ENCODE results near the gene FBXL17. TPM values are rescaled to one million over a fixed set of nuclear protein-coding genes. Genes with fewer than 3 reads are reported as not detected.

Gene FBXL17
- total and polyA plus RNA-seq, 9 of the 15 experiments (the other 6 are each of a cell fraction or from before 2014, with no cell fraction given): 0.32 to 5.4 (median 1.8) TPM

GRCh38 chr5:107814183-107814827 is 567.6 kb downstream of the FBXL17 start:
- Histone ChIP-seq H3K27me3 (ENCODE audit: control insufficient read depth in 2 of 2, insufficient read depth in 2 of 2, low read length in 2 of 2) (no peaks in the 10 kb centered on the region), H3K27ac (ENCODE audit: extremely low read depth, low read depth, low read length) (no peak overlapping the region), H3K36me3 (ENCODE audit: control insufficient read depth, insufficient read depth, low read length) (no peaks in the 10 kb centered on the region), H4K20me1 (replicated peaks; ENCODE audit: control insufficient read depth, insufficient read depth, low read length) (no peaks in the 10 kb centered on the region), H3K9me1 (ENCODE audit: control insufficient read depth, insufficient read depth, low read length) (no peaks in the 10 kb centered on the region), H3K4me2 (ENCODE audit: insufficient read depth, low read length) (no peak overlapping the region), H3K79me2 (ENCODE audit: control insufficient read depth, insufficient read depth, low read length) (no peaks in the 10 kb centered on the region), H3K4me1 (replicated peaks in 1 of 2; ENCODE audit: control insufficient read depth in 2 of 2, insufficient read depth in 2 of 2, low read length in 2 of 2) (no peaks in the 10 kb centered on the region), H3K9ac (ENCODE audit: insufficient read depth in 1 of 2, low read depth in 2 of 2, low read length in 2 of 2) (no peak overlapping the region), H3K4me3 (no peak overlapping the region), H2AFZ (ENCODE audit: low read depth, low read length) (no peak overlapping the region), H3K9me3 (replicated peaks; ENCODE audit: control insufficient read depth, insufficient read depth, low read depth, low read length) (no peaks in the 10 kb centered on the region; the same call in 1 of the 2 replicates)
- no peak for DNase-seq (ENCODE audit: extremely low read depth in 1 of 4, low spot score in 3 of 4)
- ChIA-PET CTCF (ENCODE audit: low intra/inter-chr PET ratio) (no interaction called here), POLR2A (no interaction called here)
- no peak for ATAC-seq
- 2% methylated on average over 7 of the region's 7 CpGs for WGBS (ENCODE audit: insufficient coverage, low coverage, missing lambda C conversion rate)
- intact Hi-C loops (cut with micrococcal nuclease) (no loop called here), in situ Hi-C loops (cut with MboI) (no loop called here)
- no TSS peak for BruUV-seq (replicated peaks)
- no peak for FAIRE-seq
- TF ChIP-seq ZNF165 (CRISPR knock-in tag; IDR thresholded peaks at IDR 0.05; ENCODE audit: borderline replicate concordance): no peak
- no peak for TF ChIP-seq PREB (CRISPR knock-in tag; IDR thresholded peaks at IDR 0.05)
- no peak for TF ChIP-seq E2F6 (IDR thresholded peaks at IDR 0.05; ENCODE audit: borderline replicate concordance in 1 of 2, extremely low read depth in 1 of 2, insufficient read depth in 1 of 2, insufficient read length in 1 of 2, low read depth in 1 of 2, low read length in 1 of 2, poor library complexity in 1 of 2, severe bottlenecking in 1 of 2)
- TF ChIP-seq MBD1 (CRISPR knock-in tag; IDR thresholded peaks at IDR 0.05): no peak
- no peak for TF ChIP-seq HDAC3 (IDR thresholded peaks at IDR 0.05; ENCODE audit: borderline replicate concordance, partially characterized antibody)
- TF ChIP-seq ZBTB8A (IDR thresholded peaks at IDR 0.05; ENCODE audit: partially characterized antibody): no peak
- no peak for TF ChIP-seq ZNF79 (CRISPR knock-in tag; IDR thresholded peaks at IDR 0.05; ENCODE audit: low read depth)
- TF ChIP-seq SIN3A (IDR thresholded peaks at IDR 0.05; ENCODE audit: borderline replicate concordance in 2 of 2, control insufficient read depth in 1 of 2, low read depth in 2 of 2, low read length in 2 of 2): no peak
- TF ChIP-seq IRF1 (CRISPR knock-in tag; IDR thresholded peaks at IDR 0.05; ENCODE audit: borderline replicate concordance): no peak
- no peak for TF ChIP-seq MTA2 (IDR thresholded peaks at IDR 0.05; ENCODE audit: low read depth)
- no peak for TF ChIP-seq RBM14 (IDR thresholded peaks at IDR 0.05; ENCODE audit: borderline replicate concordance, insufficient read depth, low read depth, low read length)
- no peak for TF ChIP-seq ZBTB2 (IDR thresholded peaks at IDR 0.05)

Data from K562 (cell line).